Gastrocnemius medialis (tissue), 4 donors: ENCODE results near the gene PNMA8C.

ENCODE experiments used
- POLR2A ChIP-seq, 2 donors: fragments of 450-650 bp; IDR thresholded peaks; one replicate each; pipeline ENCODE4 v1.6.1; 2017; ENCODE audit warnings: antibody characterized with exemption in 2 of 2, mild to moderate bottlenecking in 2 of 2, moderate library complexity in 2 of 2
- TF ChIP-seq, protein P1 (sequence below), 5 experiments: fragments of 450-650 bp in 3 of 5; fragments of 200-600 bp in 2 of 5; sonication (generic) in 2 of 5; IDR thresholded peaks in 4 of 5; conservative IDR thresholded peaks in 1 of 5; 1 replicate in 4 of 5; 2 replicates in 1 of 5; pipeline ENCODE4 v1.5.1; 2016 to 2019; ENCODE audit warnings: antibody characterized with exemption in 5 of 5, mild to moderate bottlenecking in 3 of 5, moderate library complexity in 3 of 5

DNA sequence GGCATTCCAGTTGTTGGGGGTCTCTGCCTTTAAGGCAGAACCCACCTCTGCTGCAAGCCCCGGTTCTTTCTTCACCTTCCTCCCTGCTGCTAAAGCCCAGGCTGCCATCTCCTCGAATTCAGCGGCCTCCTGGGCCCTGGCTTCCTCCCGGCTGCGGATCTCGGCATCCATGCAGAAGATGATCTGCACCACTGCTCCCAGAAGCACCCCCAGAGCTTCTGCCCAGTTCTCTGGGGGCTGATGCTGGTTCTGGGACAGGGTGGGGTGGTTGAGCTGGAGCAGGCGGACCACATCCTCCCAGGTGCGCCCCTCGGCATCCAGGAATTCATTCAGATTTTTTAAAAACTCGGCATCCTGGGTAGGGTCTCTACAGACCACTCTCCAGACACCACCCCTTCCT lies 41.6 kb upstream of the PNMA8C start:
- TF ChIP-seq, protein P1, sequence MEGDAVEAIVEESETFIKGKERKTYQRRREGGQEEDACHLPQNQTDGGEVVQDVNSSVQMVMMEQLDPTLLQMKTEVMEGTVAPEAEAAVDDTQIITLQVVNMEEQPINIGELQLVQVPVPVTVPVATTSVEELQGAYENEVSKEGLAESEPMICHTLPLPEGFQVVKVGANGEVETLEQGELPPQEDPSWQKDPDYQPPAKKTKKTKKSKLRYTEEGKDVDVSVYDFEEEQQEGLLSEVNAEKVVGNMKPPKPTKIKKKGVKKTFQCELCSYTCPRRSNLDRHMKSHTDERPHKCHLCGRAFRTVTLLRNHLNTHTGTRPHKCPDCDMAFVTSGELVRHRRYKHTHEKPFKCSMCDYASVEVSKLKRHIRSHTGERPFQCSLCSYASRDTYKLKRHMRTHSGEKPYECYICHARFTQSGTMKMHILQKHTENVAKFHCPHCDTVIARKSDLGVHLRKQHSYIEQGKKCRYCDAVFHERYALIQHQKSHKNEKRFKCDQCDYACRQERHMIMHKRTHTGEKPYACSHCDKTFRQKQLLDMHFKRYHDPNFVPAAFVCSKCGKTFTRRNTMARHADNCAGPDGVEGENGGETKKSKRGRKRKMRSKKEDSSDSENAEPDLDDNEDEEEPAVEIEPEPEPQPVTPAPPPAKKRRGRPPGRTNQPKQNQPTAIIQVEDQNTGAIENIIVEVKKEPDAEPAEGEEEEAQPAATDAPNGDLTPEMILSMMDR (IDR thresholded peaks at IDR 0.05 in 4 of 5, conservative IDR thresholded peaks at IDR 0.05 in 1 of 5): no peak
- TF ChIP-seq POLR2A (IDR thresholded peaks at IDR 0.05): no peak
